ENCODE results near the gene MUSK.
"Not testable (repeated sequence)": the region's sequence is repeated elsewhere in the genome, so short reads cannot be mapped to it uniquely, and the experiment has no call there.

- TF ChIP-seq POLR2A (IDR thresholded peaks at IDR 0.05; ENCODE audit: low read depth, low read length); CTCF (IDR thresholded peaks at IDR 0.05; ENCODE audit: extremely low read depth in 1 of 2, insufficient read depth in 1 of 2, low read depth in 1 of 2, low read length in 2 of 2); MAX (IDR thresholded peaks at IDR 0.05; ENCODE audit: insufficient read depth, insufficient read length); EZH2 (IDR thresholded peaks at IDR 0.05; ENCODE audit: borderline replicate concordance, low read depth, low read length, severe bottlenecking): not testable (repeated sequence)
Observed at GRCh38 chr9:110695846-110696245, 27.3 kb downstream of the MUSK start.

All from endothelial cell of umbilical vein (primary cell).